Adrenal gland (tissue), 5 donors: ENCODE data around the gene AHRR.

ENCODE experiments used
- CTCF ChIP-seq, 6 experiments: fragments of 450-650 bp in 4 of 6; fragments of 200-600 bp in 2 of 6; sonication (generic) in 1 of 6; IDR thresholded peaks; 1 replicate in 5 of 6; 2 replicates in 1 of 6; pipeline versions ENCODE4 v1.5.1 to v1.8.0; 2016 to 2021; ENCODE audit warnings: antibody characterized with exemption in 6 of 6, mild to moderate bottlenecking in 2 of 6, moderate library complexity in 1 of 6
- POLR2A ChIP-seq, 2 donors: fragments of 450-650 bp; IDR thresholded peaks; one replicate each; pipeline ENCODE4 v1.6.1; 2017; ENCODE audit warnings: antibody characterized with exemption in 2 of 2, mild to moderate bottlenecking in 2 of 2, moderate library complexity in 1 of 2
- donor health status: DM: no; HTN: no; CAD: no.

- TF ChIP-seq CTCF (IDR thresholded peaks at IDR 0.05) (no peak), POLR2A (IDR thresholded peaks at IDR 0.05) (no peak)
Measured at GRCh38 chr5:432201-432927, 110.8 kb downstream of the AHRR start.
